Measurements from ENCODE around the gene DTNBP1. TPM values are rescaled to one million over a fixed set of nuclear protein-coding genes. Genes with fewer than 3 reads are reported as not detected.

The DTNBP1 gene
- total RNA-seq, 1 experiment from 2014 or later: 20.7 TPM

DNA sequence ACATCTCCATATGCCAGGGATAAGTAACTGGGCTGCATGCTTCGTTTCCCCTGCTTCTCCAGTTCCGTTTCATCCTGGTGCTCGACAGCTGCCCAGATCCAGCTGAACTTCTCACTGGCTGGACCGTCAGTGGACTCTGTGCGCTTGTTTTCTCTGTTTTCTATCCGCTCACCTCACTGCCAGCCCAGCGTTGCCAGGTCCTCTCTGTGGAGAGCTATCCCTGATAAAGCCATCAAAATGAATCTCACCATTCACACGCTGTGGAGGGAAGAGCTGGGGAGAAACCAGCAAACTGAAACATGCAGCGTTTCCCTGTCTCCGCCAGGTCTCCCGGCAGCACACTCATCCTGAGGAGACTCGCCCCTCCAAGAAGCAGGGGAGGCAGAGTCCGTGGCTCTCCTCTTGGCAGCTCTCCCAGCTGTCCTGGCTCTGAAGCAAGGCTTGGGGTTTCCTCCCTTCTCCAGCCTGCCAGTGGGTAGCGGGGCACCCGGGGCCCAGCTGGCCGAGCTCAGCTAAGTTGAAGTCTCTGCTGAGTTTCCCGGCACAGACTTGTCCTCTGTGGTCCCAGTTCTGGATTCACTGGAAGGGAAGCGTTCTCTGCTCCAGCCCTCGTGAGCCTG is 160.9 kb downstream of the DTNBP1 start:
- H3K27ac Mint-ChIP-seq (ENCODE audit: unreplicated experiment): no peak overlapping the region
- intact Hi-C loops (cut with micrococcal nuclease; ENCODE audit: unreplicated experiment): no loop called here
- TF ChIP-seq, protein P1, sequence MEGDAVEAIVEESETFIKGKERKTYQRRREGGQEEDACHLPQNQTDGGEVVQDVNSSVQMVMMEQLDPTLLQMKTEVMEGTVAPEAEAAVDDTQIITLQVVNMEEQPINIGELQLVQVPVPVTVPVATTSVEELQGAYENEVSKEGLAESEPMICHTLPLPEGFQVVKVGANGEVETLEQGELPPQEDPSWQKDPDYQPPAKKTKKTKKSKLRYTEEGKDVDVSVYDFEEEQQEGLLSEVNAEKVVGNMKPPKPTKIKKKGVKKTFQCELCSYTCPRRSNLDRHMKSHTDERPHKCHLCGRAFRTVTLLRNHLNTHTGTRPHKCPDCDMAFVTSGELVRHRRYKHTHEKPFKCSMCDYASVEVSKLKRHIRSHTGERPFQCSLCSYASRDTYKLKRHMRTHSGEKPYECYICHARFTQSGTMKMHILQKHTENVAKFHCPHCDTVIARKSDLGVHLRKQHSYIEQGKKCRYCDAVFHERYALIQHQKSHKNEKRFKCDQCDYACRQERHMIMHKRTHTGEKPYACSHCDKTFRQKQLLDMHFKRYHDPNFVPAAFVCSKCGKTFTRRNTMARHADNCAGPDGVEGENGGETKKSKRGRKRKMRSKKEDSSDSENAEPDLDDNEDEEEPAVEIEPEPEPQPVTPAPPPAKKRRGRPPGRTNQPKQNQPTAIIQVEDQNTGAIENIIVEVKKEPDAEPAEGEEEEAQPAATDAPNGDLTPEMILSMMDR (IDR thresholded peaks at IDR 0.05; ENCODE audit: insufficient read depth in 1 of 2, low read depth in 1 of 2, low read length in 1 of 2, severe bottlenecking in 1 of 2, unreplicated experiment in 1 of 2): no peak
- no peaks in the 10 kb centered on the region for H3K4me1 Mint-ChIP-seq (ENCODE audit: low read depth, unreplicated experiment)
- Histone ChIP-seq H3K4me3 (ENCODE audit: low read depth, low read length) (no peak overlapping the region), H3K4me1 (no peaks in the 10 kb centered on the region), H3K9me3 (no peaks in the 10 kb centered on the region), H3K27me3 (replicated peaks; ENCODE audit: control insufficient read depth, insufficient read depth, low read length) (no peaks in the 10 kb centered on the region), H3K36me3 (ENCODE audit: control insufficient read depth, insufficient read depth, low read length) (no peaks in the 10 kb centered on the region)
- H3K9me3 Mint-ChIP-seq (ENCODE audit: unreplicated experiment): no peaks in the 10 kb centered on the region
- ChIA-PET CTCF (no interaction called here), POLR2A (no interaction called here)
- H3K27me3 Mint-ChIP-seq (ENCODE audit: insufficient read depth, unreplicated experiment): no peaks in the 10 kb centered on the region
- H3K4me3 Mint-ChIP-seq (ENCODE audit: unreplicated experiment): no peak overlapping the region
- peaks cover 32% of the 10 kb centered on the region for H3K36me3 Mint-ChIP-seq (ENCODE audit: insufficient read depth, unreplicated experiment)
- no TSS peak for BruUV-seq (replicated peaks)
- no peak for DNase-seq

DNA sequence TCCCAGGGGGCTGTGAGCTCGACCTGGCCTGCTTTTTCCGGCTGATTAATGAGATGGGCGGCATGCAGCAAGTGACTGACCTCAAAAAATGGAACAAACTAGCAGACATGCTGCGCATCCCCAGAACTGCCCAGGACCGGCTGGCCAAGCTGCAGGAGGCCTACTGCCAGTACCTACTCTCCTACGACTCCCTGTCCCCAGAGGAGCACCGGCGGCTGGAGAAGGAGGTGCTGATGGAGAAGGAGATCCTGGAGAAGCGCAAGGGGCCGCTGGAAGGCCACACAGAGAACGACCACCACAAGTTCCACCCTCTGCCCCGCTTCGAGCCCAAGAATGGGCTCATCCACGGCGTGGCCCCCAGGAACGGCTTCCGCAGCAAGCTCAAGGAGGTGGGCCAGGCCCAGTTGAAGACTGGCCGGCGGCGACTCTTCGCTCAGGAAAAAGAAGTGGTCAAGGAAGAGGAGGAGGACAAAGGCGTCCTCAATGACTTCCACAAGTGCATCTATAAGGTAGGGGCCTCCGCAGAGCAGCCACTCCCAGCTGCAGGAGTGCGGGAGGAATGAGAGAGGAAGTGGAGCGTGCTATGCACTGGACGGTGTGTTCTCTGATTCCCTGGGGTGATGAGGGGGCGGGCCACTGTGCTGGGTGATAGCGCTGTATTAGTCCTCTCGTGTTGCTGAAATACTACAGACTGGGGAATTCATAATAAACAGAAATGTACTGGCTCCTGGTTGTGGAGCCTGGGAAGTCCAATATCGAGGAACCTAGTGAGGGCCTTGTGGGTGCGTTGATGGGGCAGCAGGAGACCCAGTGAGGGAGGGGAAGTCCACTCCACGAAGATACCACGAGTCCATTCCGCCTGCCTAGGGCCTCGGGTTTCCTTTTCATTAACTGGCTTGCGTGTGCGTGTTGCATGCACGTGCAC is 161.7 kb downstream of the DTNBP1 start:
- intact Hi-C loops (cut with micrococcal nuclease; ENCODE audit: unreplicated experiment): no loop called here
- no peaks in the 10 kb centered on the region for H3K36me3 ChIP-seq (ENCODE audit: control insufficient read depth, insufficient read depth, low read length)
- CTCF ChIA-PET: no interaction called here

DNA sequence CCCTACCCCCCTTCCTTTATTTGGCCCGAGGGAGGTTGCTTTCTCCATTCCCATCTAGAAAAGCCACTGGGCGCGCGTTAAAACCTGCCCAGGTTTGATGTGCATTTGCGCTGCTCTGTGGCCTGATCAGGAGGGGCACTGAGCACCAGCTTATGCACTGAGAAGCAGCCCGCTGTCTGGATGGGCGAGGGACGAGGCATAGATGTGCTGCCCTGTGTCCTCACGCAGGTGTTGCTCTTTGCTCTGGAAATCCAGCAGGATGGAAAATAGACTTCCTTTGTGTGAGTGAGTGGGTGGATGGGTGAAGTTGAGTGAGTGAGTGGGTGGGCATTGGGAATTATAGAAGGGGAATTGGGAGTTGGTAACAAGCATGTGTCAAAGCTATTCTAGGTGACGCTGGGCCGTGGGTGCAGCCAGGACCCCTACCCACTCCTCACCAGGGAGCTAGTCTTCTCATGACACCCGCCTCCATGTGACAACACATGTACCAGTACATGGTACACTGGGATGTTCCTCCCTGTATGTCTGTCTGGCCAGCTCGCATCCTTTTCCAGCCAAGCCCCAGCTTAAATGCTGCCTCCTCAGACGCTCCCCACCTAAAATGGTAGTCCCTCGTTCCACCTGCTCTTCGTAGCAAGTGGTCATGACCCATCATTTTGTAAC is 162.6 kb downstream of the DTNBP1 start:
- Mint-ChIP-seq H3K27me3 (ENCODE audit: insufficient read depth, unreplicated experiment) (no peaks in the 10 kb centered on the region), H3K27ac (ENCODE audit: unreplicated experiment) (no peak overlapping the region), H3K4me3 (ENCODE audit: unreplicated experiment) (no peak overlapping the region), H3K36me3 (ENCODE audit: insufficient read depth, unreplicated experiment) (peaks cover 42% of the 10 kb centered on the region), H3K9me3 (ENCODE audit: unreplicated experiment) (no peaks in the 10 kb centered on the region), H3K4me1 (ENCODE audit: low read depth, unreplicated experiment) (no peaks in the 10 kb centered on the region)
- DNase-seq: no peak
- Histone ChIP-seq H3K4me3 (ENCODE audit: low read depth, low read length) (no peak overlapping the region), H3K9me3 (no peaks in the 10 kb centered on the region), H3K36me3 (ENCODE audit: control insufficient read depth, insufficient read depth, low read length) (no peaks in the 10 kb centered on the region), H3K27me3 (replicated peaks; ENCODE audit: control insufficient read depth, insufficient read depth, low read length) (no peaks in the 10 kb centered on the region), H3K4me1 (no peaks in the 10 kb centered on the region)
- ChIA-PET POLR2A (no interaction called here), CTCF (no interaction called here)
- BruUV-seq (replicated peaks): no TSS peak
- intact Hi-C loops (cut with micrococcal nuclease; ENCODE audit: unreplicated experiment): no loop called here
- TF ChIP-seq, protein P1 (IDR thresholded peaks at IDR 0.05; ENCODE audit: insufficient read depth in 1 of 2, low read depth in 1 of 2, low read length in 1 of 2, severe bottlenecking in 1 of 2, unreplicated experiment in 1 of 2): no peak

More for the DNA sequence above, 161.7 kb downstream of the DTNBP1 start:
- Histone ChIP-seq H3K4me1 (no peaks in the 10 kb centered on the region), H3K27me3 (replicated peaks; ENCODE audit: control insufficient read depth, insufficient read depth, low read length) (no peaks in the 10 kb centered on the region), H3K9me3 (no peaks in the 10 kb centered on the region), H3K4me3 (ENCODE audit: low read depth, low read length) (no peak overlapping the region)
- no TSS peak for BruUV-seq (replicated peaks)
- Mint-ChIP-seq H3K4me1 (ENCODE audit: low read depth, unreplicated experiment) (no peaks in the 10 kb centered on the region), H3K9me3 (ENCODE audit: unreplicated experiment) (no peaks in the 10 kb centered on the region), H3K4me3 (ENCODE audit: unreplicated experiment) (no peak overlapping the region), H3K27ac (ENCODE audit: unreplicated experiment) (no peak overlapping the region), H3K36me3 (ENCODE audit: insufficient read depth, unreplicated experiment) (peaks cover 32% of the 10 kb centered on the region), H3K27me3 (ENCODE audit: insufficient read depth, unreplicated experiment) (no peaks in the 10 kb centered on the region)
- POLR2A ChIA-PET: no interaction called here
- TF ChIP-seq, protein P1 (IDR thresholded peaks at IDR 0.05; ENCODE audit: insufficient read depth in 1 of 2, low read depth in 1 of 2, low read length in 1 of 2, severe bottlenecking in 1 of 2, unreplicated experiment in 1 of 2): no peak
- no peak for DNase-seq

All from Caco-2 (cell line).